Right cardiac atrium (tissue), 5 donors: ENCODE data around the gene UNC13B. TPM values are rescaled to one million over a fixed set of nuclear protein-coding genes. Genes with fewer than 3 reads are reported as not detected.

Source experiments
- ATAC-seq, 2 donors: fragments of 200-7000 bp; cut with Tn5 transposase; one replicate each; pipeline versions ENCODE4 v1.8.0 to v1.9.1; 2020; ENCODE audit warnings: moderate library complexity in 2 of 2, mild to moderate bottlenecking in 1 of 2
- DNase-seq, 3 donors: peaks; one replicate each; pipeline ENCODE4 v3.0.0-alpha.2; 2020
- H3K27ac ChIP-seq: one replicate; pipeline ENCODE4 v1.5.1; 2013; ENCODE audit warnings: mild to moderate bottlenecking, low read length, control low read depth, moderate library complexity
- H3K27me3 ChIP-seq: one replicate; pipeline ENCODE4 v1.6.1; 2013; ENCODE audit not compliant: control insufficient read depth, insufficient read depth
- H3K4me1 ChIP-seq: one replicate; pipeline ENCODE4 v1.6.1; 2013; ENCODE audit warnings: low read length; ENCODE audit not compliant: control insufficient read depth, insufficient read depth
- H3K4me3 ChIP-seq: one replicate; pipeline ENCODE4 v1.5.1; 2013; ENCODE audit warnings: low read length, control low read depth
- H3K9me3 ChIP-seq: one replicate; pipeline ENCODE4 v1.6.1; 2013; ENCODE audit warnings: low read length; ENCODE audit not compliant: control insufficient read depth
- WGBS: extraction: QIAGEN DNeasy Blood & Tissue Kit; methylation state at CpG from one replicate; pipeline ENCODE4 v1.1.7; 2013; 5-methylcytosine and 5-hydroxymethylcytosine counted together
- intact Hi-C, 4 donors: fragments of 100-400 bp; cut with DNase I; formaldehyde crosslinking; loops; one replicate each; pipeline versions ENCODE4 v1.11.0 to v1.14.0; 2022 to 2023
- polyA plus RNA-seq: library from polyadenylated mRNA; stranded (reverse); fragments of 200-250 nt; gene quantifications from one replicate; pipeline ENCODE4 v1.2.3, GENCODE V29; 2013
- total RNA-seq, 4 donors: library from RNA; stranded (reverse); fragmentation: NEBNext Ultra II Directional; extraction: Animal tissue kit (Norgen Biotek cat#: 25700); gene quantifications; one replicate each; pipeline ENCODE4 v1.2.1, GENCODE V29; 2021
- donor health status: healthy with polysubstance abuse.
- donor health status: DM: no; HTN: yes; CAD: no.
- donor health status: DM: no; HTN: no; CAD: no.
- donor health status: DM: no; HTN: yes; CAD: no; lungs with severe emphysema.
- donor health status: DM: yes; HTN: yes; CAD: no.

The UNC13B gene
- total and polyA plus RNA-seq, 5 donors = 8.8 to 23.4 (median 21.0) TPM

DNA sequence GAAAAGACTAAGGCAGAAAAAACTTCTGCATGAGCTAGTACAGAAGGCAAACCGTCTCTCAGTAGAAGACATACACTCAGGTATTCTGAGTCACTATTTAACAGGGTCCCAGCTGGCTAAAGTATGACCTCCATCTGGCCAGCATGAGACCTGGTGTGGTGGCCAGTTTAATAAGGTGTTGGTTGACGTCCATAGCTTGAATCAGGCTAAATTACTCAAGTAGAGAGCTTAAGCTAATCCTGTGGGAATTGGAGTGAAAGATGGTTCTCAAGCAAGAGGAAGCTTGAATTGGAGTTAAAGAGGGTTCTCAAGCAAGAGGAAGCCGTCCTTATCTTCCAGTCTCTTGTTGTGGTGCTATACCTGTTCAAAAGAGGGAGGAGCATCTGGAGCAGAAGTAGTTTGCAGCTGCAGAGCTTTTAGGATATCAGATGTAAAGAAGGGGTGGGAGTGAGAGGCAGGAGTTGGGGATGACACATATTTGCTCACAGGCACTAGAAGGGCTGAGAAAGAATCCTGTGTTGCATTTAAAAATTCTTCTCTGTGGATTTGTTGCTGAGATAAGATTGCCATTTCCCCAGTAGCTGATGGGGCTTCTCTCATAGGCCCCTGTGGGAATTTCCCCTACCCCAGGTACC is 192.0 kb downstream of the UNC13B start:
- H3K4me3 ChIP-seq = no peak overlapping the region
- WGBS = 88% methylated on average over 3 of the region's 3 CpGs
- no peaks in the 10 kb centered on the region for H3K9me3 ChIP-seq
- intact Hi-C loops = no loop called here
- ATAC-seq (no peak), DNase-seq (no peak)
- H3K27me3 ChIP-seq = no peaks in the 10 kb centered on the region
- peaks cover 14% of the 10 kb centered on the region for H3K4me1 ChIP-seq
- no peak overlapping the region for H3K27ac ChIP-seq

GRCh38 chr9:35355939-35356338 is 194.1 kb downstream of the UNC13B start:
- DNase-seq = no peak
- 93% methylated on average over 1 of the region's 1 CpG for WGBS
- ATAC-seq = no peak
- Histone ChIP-seq H3K4me1 (peaks cover 9% of the 10 kb centered on the region), H3K9me3 (no peaks in the 10 kb centered on the region), H3K4me3 (no peak overlapping the region), H3K27ac (no peak overlapping the region), H3K27me3 (no peaks in the 10 kb centered on the region)
- intact Hi-C loops = no loop called here

DNA sequence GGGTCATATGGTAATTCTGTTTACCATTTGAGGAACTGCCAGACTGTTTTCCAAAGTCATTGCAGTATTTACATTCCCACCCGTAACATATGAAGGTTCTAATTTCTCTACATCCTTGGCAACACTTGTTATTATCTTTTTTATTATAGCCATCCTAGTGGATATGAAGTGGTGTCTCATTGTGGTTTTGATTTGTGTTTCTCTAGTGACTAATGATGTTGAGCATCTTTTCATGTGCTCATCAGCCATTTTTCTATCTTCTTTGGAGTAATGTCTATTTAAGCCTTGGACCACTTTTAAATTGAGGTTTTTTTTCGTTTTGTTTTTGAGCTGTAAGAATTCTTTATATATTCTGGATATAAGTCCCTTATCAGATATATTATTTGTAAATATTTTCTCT is 195.3 kb downstream of the UNC13B start:
- Histone ChIP-seq H3K27ac (no peak overlapping the region), H3K4me3 (no peak overlapping the region), H3K27me3 (no peaks in the 10 kb centered on the region), H3K4me1 (no peaks in the 10 kb centered on the region), H3K9me3 (no peaks in the 10 kb centered on the region)
- WGBS = 96% methylated on average over 2 of the region's 2 CpGs
- intact Hi-C loops = no loop called here
- DNase-seq = no peak
- ATAC-seq = no peak

DNA sequence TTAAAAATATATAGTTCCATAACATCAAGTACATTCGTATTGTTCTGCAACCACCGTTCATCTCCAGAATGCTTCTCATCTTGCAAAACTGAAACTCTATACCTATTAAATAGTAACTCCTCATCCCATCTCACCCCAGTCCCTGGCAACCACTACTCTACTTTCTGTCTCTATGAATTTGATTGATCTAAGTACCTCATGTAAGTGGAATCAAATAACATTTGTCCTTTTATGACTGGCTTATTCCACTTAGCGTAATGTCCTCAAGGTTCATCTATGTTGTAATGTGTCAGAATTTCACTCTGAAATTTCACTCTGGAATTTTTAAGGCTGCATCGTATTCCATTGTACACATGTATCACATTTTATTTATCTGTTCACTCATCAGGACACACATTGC is 196.0 kb downstream of the UNC13B start:
- no peaks in the 10 kb centered on the region for H3K9me3 ChIP-seq
- ATAC-seq = no peak
- H3K4me1 ChIP-seq = no peaks in the 10 kb centered on the region
- H3K27ac ChIP-seq = no peak overlapping the region
- 97% methylated on average over 4 of the region's 4 CpGs for WGBS
- H3K27me3 ChIP-seq = no peaks in the 10 kb centered on the region
- intact Hi-C loops = no loop called here
- no peak overlapping the region for H3K4me3 ChIP-seq
- no peak for DNase-seq

- DNase-seq = no peak
- Histone ChIP-seq H3K27me3 (no peaks in the 10 kb centered on the region), H3K9me3 (no peaks in the 10 kb centered on the region), H3K4me3 (no peak overlapping the region), H3K27ac (no peak overlapping the region), H3K4me1 (peaks cover 8% of the 10 kb centered on the region)
- peak in 1 of 2 donors; percentile 18 for ATAC-seq
- 59% methylated on average over 3 of the region's 3 CpGs for WGBS
- intact Hi-C loops = no loop called here
These were observed 203.2 kb downstream of the UNC13B start for GRCh38 chr9:35364817-35365585.

DNA sequence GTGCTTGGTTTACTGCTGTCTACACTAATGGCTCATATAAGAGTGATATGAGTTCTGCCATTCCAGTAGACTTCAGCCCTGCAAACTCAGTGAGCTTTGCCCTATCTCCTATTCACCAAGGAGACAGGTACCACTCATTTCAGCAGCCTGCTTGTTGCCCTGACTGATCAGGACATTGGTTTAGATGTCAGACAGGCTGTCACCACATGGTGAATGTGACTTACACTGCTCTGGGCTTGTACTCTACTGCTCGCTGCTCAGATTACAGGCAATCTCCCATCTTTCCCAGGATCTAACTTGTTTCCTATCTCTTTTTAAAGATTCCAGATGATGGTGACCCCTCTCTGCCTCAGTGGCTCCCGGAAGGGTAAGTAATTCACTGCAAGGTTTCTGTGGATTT is 204.8 kb downstream of the UNC13B start:
- Histone ChIP-seq H3K4me1 (peaks cover 8% of the 10 kb centered on the region), H3K27me3 (no peaks in the 10 kb centered on the region), H3K27ac (peak overlapping the region; percentile 4), H3K4me3 (no peak overlapping the region), H3K9me3 (no peaks in the 10 kb centered on the region)
- ATAC-seq = no peak
- no peak for DNase-seq
- WGBS = 92% methylated on average over 2 of the region's 2 CpGs
- intact Hi-C loops = no loop called here

GRCh38 chr9:35367451-35367850 is 205.6 kb downstream of the UNC13B start:
- H3K4me1 ChIP-seq = peaks cover 8% of the 10 kb centered on the region
- H3K27me3 ChIP-seq = no peaks in the 10 kb centered on the region
- DNase-seq = no peak
- H3K9me3 ChIP-seq = no peaks in the 10 kb centered on the region
- ATAC-seq = peak in 1 of 2 donors; percentile 56
- intact Hi-C loops = no loop called here
- no peak overlapping the region for H3K27ac ChIP-seq
- H3K4me3 ChIP-seq = no peak overlapping the region
- 83% methylated on average over 2 of the region's 2 CpGs for WGBS

DNA sequence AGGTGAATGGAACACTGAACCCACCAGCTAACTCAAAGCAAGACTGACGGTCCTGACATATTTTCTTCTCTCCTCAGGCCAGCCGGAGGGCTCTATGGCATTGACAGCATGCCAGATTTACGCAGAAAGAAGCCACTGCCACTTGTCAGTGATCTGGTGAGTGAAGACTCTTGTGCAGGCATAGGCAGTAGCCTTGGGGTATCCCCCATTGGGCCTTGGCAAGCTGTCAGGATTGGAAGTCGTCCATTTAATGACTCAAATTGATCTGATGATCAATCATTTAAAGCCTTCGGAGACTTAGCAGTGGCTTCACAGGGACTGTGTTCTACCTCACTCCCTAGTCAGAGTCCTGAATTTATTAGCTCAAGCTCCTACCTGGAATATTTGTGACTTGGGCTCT is 208.4 kb downstream of the UNC13B start:
- 88% methylated on average over 5 of the region's 5 CpGs for WGBS
- Histone ChIP-seq H3K9me3 (no peaks in the 10 kb centered on the region), H3K4me3 (no peak overlapping the region), H3K4me1 (peaks cover 3% of the 10 kb centered on the region), H3K27me3 (no peaks in the 10 kb centered on the region), H3K27ac (no peak overlapping the region)
- DNase-seq (no peak), ATAC-seq (no peak)
- intact Hi-C loops = no loop called here

DNA sequence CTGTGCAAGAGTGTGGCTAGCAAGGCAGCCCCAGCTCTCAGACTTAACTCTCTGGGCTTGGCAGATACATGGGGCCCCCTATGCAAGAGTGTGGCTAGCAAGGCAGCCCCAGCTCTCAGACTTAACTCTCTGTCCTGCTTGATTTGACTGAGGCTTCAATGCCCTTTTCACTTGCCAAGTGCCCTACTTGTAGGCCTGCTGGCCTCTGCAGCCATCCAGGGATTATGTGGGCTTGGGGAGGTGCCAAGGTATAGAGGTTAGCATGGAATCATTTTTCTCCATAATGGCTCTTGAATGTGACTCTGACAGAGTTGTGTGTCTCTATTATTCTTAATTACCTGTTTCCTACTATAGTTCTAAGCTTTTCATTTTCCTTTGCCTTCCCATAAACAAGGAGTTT is 212.6 kb downstream of the UNC13B start:
- no peak overlapping the region for H3K4me3 ChIP-seq
- DNase-seq = no peak
- peaks cover 3% of the 10 kb centered on the region for H3K4me1 ChIP-seq
- no peak for ATAC-seq
- H3K27me3 ChIP-seq = no peaks in the 10 kb centered on the region
- intact Hi-C loops = no loop called here
- H3K27ac ChIP-seq = no peak overlapping the region
- no peaks in the 10 kb centered on the region for H3K9me3 ChIP-seq

GRCh38 chr9:35374910-35375309 is 213.1 kb downstream of the UNC13B start:
- ATAC-seq (no peak), DNase-seq (no peak)
- no peak overlapping the region for H3K4me3 ChIP-seq
- intact Hi-C loops = no loop called here
- peaks cover 3% of the 10 kb centered on the region for H3K4me1 ChIP-seq
- no peaks in the 10 kb centered on the region for H3K9me3 ChIP-seq
- 76% methylated on average over 5 of the region's 5 CpGs for WGBS
- no peak overlapping the region for H3K27ac ChIP-seq
- H3K27me3 ChIP-seq = no peaks in the 10 kb centered on the region

- no peak for ATAC-seq
- H3K9me3 ChIP-seq = no peaks in the 10 kb centered on the region
- DNase-seq = no peak
- no peaks in the 10 kb centered on the region for H3K27me3 ChIP-seq
- no peak overlapping the region for H3K4me3 ChIP-seq
- no peak overlapping the region for H3K27ac ChIP-seq
- intact Hi-C loops = loop anchor here in 1 of 4 donors (10.0 kb wide), 1 partner anchor 65 kb away; no protein-coding TSS in a partner anchor
- WGBS = 82% methylated on average over 4 of the region's 4 CpGs
- peaks cover under 1% of the 10 kb centered on the region for H3K4me1 ChIP-seq
These were observed 218.2 kb downstream of the UNC13B start for GRCh38 chr9:35380039-35380438.
